HG03520 (cell line): Measurements from ENCODE around the gene CPED1.
A peak's percentile ranks its signal among the peaks of the same experiment; 100 is the strongest.

Experiments
- ATAC-seq: cut with Tn5 transposase; IDR thresholded peaks from one replicate; pipeline ENCODE4 v1.9.1; 2021; ENCODE audit warnings: mild to moderate bottlenecking, moderate library complexity; ENCODE audit not compliant: unreplicated experiment

CPED1 gene

GRCh38 chr7:120988591-120989256 lies at the start of gene CPED1:
Gene CPED1, plus strand, starts transcription at chr7:120988711. Its CDS starts 911 bp downstream, at chr7:120989622.
- ATAC-seq: peak; percentile 42

DNA sequence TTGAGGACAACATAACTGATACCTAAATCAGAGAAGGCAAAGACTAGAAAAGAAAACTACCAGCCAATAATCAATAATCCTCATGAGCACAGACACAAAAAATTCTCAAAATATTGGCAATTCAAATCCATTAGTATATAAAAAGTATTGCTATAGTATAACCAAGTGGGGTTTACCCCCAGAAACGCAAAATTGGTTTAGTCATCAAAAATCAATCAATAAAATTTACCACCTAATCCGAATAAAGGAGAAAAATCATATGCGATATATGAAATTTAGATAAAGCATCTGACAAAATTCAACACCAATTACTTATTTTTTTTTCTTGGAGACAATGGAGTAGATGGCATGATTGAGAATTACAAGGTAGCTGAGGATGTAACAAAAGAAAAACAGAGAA lies 49.2 kb upstream of the CPED1 start:
- no peak for ATAC-seq

DNA sequence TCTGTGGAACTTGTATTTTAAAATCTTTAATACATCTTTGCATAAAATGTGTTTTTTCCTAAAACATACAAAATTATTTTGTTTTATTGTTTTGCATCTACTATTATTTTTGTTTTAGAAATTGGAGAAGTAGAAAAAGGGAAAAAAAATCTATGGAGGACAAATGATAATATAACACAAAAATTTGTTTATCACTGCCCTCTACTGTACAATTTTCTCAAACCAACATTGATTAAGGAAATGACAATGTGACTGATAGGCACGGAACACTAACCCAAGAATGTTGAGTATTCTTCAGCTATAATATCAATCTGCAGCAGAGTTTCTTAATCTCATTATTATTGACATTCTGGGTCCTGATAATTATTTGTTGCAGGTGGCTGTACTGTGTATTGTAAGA lies 47.4 kb upstream of the CPED1 start:
- ATAC-seq: no peak

DNA sequence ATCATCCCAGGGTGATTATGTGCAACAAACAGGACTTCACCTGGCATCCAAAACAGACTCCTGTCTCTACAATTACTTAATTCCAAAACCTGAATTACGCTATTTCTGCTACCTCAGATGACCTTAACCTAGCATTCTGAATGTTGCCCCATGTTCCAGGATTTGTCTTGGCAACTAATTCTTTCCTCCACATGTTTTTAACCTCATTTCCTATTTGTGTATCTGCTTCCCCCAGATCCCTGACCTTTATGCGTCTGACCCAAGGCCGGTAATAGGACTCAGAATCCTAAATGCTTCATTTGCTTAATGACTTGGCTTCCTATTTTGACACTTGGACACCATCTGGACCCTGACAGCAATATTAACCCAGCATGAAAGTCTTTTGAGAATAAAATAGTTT lies 46.7 kb upstream of the CPED1 start:
- no peak for ATAC-seq

DNA sequence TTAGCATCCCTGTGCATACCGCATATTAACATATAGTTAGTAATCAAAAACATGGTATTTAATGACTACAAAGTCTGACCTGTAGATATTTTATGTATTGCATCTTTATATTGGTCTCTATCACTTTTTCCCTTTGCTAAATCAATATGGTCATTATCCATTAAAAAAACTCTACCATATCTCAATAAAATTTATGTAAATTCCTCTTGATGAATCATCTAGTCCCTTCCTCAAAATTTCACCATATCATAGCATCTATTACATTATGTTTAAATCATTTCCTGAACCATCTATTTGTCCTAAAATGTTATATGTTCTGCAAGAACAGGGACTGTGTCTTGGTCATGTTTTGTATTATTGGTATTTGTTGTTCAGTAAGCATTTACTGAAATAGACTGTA lies 45.6 kb upstream of the CPED1 start:
- no peak for ATAC-seq

GRCh38 chr7:120944826-120945562 lies 43.5 kb upstream of the CPED1 start:
- no peak for ATAC-seq

- no peak for ATAC-seq
These were observed 40.5 kb upstream of the CPED1 start for GRCh38 chr7:120947980-120948379.

- no peak for ATAC-seq
These were observed 39.1 kb upstream of the CPED1 start for GRCh38 chr7:120949393-120949911.

GRCh38 chr7:120949998-120950538 lies 38.4 kb upstream of the CPED1 start:
- no peak for ATAC-seq

GRCh38 chr7:120950539-120951308 lies 37.8 kb upstream of the CPED1 start, which contains the start of gene ING3:
Gene ING3, plus strand, starts transcription at chr7:120950777. Its CDS starts 120 bp downstream, at chr7:120950897.
- peak; percentile 97 for ATAC-seq

DNA sequence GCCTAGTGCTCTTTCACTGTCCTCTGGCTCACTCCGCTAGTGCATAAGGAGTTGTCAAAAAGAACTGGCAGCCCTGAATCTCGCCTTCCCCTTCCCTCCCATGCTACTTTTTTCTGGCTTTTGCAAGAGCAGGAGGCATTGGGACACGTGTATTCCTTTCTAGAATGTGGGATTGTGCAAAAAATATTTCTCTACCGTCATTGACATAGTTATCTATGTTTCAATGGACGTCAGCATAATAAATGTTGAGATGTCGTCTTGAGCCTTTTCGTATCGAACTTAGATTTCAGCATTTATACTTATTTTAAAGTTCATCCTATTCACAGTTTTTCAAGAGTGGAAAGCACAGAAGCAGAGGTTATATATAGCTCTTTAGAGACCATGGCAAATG lies 37.2 kb upstream of the CPED1 start:
- ATAC-seq: no peak

GRCh38 chr7:120951826-120952225 lies 36.7 kb upstream of the CPED1 start:
- ATAC-seq: no peak

DNA sequence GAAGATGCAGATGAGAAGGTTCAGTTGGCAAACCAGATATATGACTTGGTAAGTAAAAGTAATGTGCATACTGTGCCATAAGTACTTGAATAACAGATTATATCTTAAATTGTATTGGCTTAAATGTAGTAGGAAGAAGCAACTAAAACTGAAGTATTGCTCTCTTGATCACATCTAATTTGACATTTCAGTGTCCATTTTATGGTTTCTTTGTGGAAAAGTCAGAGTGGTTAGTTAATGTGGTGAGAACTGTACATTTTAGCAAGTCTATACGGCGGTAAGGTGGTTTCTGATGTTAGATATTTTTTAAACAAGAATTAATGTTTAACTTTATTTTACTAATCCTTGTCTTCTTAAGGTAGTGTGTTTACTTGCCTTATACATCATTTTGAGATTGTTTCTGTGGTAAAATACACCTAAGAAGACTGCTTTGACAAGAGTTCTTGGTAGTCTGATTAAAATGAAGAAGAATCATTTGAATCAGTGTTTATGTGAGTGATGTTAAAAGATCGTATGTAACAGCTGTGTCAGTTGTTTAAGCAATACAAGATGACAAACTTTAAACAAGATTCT lies 32.8 kb upstream of the CPED1 start:
- ATAC-seq: no peak

GRCh38 chr7:120959929-120960484 lies 28.5 kb upstream of the CPED1 start:
- no peak for ATAC-seq

DNA sequence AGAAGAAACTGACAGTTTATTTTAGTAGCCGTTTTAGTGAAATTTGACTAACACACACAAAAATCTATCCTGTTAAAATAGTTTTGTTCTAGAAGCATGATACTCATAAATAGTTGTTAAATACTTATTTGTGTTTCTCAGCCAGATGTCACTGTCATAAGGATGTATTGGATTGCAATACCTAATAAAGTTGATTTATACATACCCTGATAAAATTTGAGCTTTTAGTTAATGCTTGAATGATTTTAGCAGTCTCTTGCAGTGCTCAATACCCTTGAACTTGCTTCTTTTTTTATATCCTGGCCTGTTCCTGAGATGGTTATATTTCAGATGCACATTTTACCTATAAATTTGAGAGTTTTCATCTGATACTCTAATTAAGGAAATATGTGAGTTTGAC lies 27.8 kb upstream of the CPED1 start:
- no peak for ATAC-seq

- no peak for ATAC-seq
These were observed 26.8 kb upstream of the CPED1 start for GRCh38 chr7:120961638-120962173.

GRCh38 chr7:120964088-120964487 lies 24.4 kb upstream of the CPED1 start:
- ATAC-seq: no peak

DNA sequence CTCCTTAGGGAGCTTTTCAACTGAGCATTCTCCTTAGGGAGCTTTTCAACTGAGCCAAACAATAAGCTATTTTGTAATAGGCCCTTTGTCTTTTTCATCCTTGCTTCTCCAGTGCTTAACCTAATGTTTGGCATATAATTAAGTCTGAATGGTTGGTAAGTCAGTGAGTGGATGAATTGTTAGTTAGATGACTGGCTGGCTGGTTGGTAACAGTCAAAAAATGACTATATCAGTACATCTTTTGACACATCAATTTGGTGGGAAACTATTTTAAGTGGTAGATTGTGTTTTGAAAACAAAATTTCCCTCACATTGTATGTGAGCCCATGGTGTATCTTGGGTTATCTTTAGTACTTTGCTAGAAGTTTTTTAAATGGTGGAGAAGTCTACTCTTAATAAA lies 21.6 kb upstream of the CPED1 start:
- ATAC-seq: no peak

DNA sequence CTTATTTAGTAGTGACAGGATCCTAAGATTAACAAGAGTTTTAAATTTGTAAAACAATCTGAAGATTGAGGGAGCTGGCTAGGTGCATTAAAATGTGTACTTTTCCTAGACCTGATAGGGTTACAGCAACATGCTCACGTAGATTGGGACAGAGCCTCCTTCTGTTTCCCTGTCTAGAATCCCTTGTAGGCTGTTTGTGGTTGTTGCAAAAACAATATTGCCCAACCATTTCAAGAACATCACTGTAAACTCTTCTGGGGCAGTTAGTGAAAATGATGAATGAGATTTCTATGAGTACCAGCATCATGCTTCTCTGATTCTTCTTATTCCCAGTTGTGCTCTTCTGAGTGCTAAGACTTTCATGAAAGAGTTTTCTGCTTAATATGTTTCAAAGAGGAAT lies 14.7 kb upstream of the CPED1 start:
- ATAC-seq: no peak

DNA sequence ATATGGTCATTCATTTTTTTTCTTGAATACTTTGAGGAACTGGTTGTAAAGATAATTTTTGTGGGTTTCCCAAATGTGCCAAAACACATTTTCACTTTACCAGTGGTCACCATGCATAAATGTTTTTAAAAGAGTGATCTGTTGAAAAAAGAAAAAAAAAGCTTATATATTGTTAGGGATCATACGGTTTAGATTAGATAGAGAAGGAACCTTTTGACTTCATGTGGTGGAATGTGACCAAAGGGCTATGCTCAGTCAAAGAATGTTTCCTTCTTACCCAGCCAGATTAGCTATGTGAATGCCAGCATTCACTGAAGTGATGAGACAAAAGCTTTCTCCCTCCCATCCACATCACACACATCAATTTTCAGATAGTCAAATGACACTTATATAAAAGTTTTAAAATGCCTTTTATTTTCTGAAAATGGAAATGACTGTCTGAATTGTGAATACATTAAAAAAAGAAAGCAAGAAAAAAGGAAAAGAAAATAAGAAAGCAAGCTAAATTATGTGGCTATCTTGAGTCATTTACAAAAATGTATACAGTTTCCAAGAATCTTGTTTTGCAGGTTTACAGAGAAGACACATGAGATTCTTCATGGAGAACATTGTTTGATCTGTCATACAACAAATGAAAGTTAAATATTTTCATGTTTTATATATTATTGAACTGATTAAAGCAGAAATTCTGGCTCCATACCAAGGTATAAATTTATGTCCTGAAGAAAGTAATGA lies 8.6 kb upstream of the CPED1 start:
- no peak for ATAC-seq
